ENCODE measurements around the gene SEMA3E. TPM values are rescaled to one million over a fixed set of nuclear protein-coding genes. Genes with fewer than 3 reads are reported as not detected.

The SEMA3E gene
- polyA plus RNA-seq, 1 experiment = not detected

- Histone ChIP-seq H3K4me3 (ENCODE audit: low read depth, low read length) (no peak overlapping the region), H3K36me3 (ENCODE audit: control insufficient read depth, insufficient read depth, low read length) (no peaks in the 10 kb centered on the region), H3K27me3 (ENCODE audit: control insufficient read depth, insufficient read depth, low read length) (no peaks in the 10 kb centered on the region)
- no peak for DNase-seq (ENCODE audit: low read depth)
- TF ChIP-seq CTCF (IDR thresholded peaks at IDR 0.05; ENCODE audit: insufficient read depth, low read depth, low read length) = no peak
- CTCF ChIA-PET = no interaction called here
- POLR2A ChIA-PET = no interaction called here
Observed at GRCh38 chr7:83457022-83457892, 191.7 kb downstream of the SEMA3E start.

GRCh38 chr7:83456413-83456812 is 192.5 kb downstream of the SEMA3E start:
- H3K36me3 ChIP-seq (ENCODE audit: control insufficient read depth, insufficient read depth, low read length) = no peaks in the 10 kb centered on the region
- TF ChIP-seq CTCF (IDR thresholded peaks at IDR 0.05; ENCODE audit: insufficient read depth, low read depth, low read length) = no peak
- ChIA-PET POLR2A (no interaction called here), CTCF (no interaction called here)
- H3K4me3 ChIP-seq (ENCODE audit: low read depth, low read length) = no peak overlapping the region
- no peak for DNase-seq (ENCODE audit: low read depth)
- no peaks in the 10 kb centered on the region for H3K27me3 ChIP-seq (ENCODE audit: control insufficient read depth, insufficient read depth, low read length)

GRCh38 chr7:83455612-83456011 is 193.3 kb downstream of the SEMA3E start:
- no peak for TF ChIP-seq CTCF (IDR thresholded peaks at IDR 0.05; ENCODE audit: insufficient read depth, low read depth, low read length)
- ChIA-PET CTCF (interaction anchor here (0.9 kb wide), 1 partner anchor 27 kb away, joined by 3 read pairs; no protein-coding TSS in a partner anchor), POLR2A (no interaction called here)
- no peak for DNase-seq (ENCODE audit: low read depth)
- no peak overlapping the region for H3K4me3 ChIP-seq (ENCODE audit: low read depth, low read length)
- no peaks in the 10 kb centered on the region for H3K27me3 ChIP-seq (ENCODE audit: control insufficient read depth, insufficient read depth, low read length)
- no peaks in the 10 kb centered on the region for H3K36me3 ChIP-seq (ENCODE audit: control insufficient read depth, insufficient read depth, low read length)

- Histone ChIP-seq H3K4me3 (ENCODE audit: low read depth, low read length) (no peak overlapping the region), H3K27me3 (ENCODE audit: control insufficient read depth, insufficient read depth, low read length) (no peaks in the 10 kb centered on the region), H3K36me3 (ENCODE audit: control insufficient read depth, insufficient read depth, low read length) (no peaks in the 10 kb centered on the region)
- POLR2A ChIA-PET = no interaction called here
- DNase-seq (ENCODE audit: low read depth) = no peak
- TF ChIP-seq CTCF (IDR thresholded peaks at IDR 0.05; ENCODE audit: insufficient read depth, low read depth, low read length) = no peak
- CTCF ChIA-PET = interaction anchor here (0.9 kb wide), 1 partner anchor 16 kb away, joined by 3 read pairs; no protein-coding TSS in a partner anchor
Observed at GRCh38 chr7:83452256-83452655, 196.7 kb downstream of the SEMA3E start.

- Histone ChIP-seq H3K4me3 (ENCODE audit: low read depth, low read length) (no peak overlapping the region), H3K27me3 (ENCODE audit: control insufficient read depth, insufficient read depth, low read length) (no peaks in the 10 kb centered on the region), H3K36me3 (ENCODE audit: control insufficient read depth, insufficient read depth, low read length) (no peaks in the 10 kb centered on the region)
- TF ChIP-seq CTCF (IDR thresholded peaks at IDR 0.05; ENCODE audit: insufficient read depth, low read depth, low read length) = no peak
- POLR2A ChIA-PET = no interaction called here
- DNase-seq (ENCODE audit: low read depth) = no peak
- CTCF ChIA-PET = interaction anchor here (0.9 kb wide), 1 partner anchor 16 kb away, joined by 3 read pairs; no protein-coding TSS in a partner anchor
Observed at GRCh38 chr7:83451501-83452045, 197.4 kb downstream of the SEMA3E start.
